GM12865 (cell line): ENCODE results near the gene ZNF672.
"Not testable (repeated sequence)": the region's sequence is repeated elsewhere in the genome, so short reads cannot be mapped to it uniquely, and the experiment has no call there.

Experiments
- DNase-seq: peaks from one replicate; pipeline ENCODE4 v3.0.0; 2010; ENCODE audit warnings: low read depth
- H3K4me3 ChIP-seq: 2 replicates; pipeline ENCODE4 v1.5.1; 2011; ENCODE audit warnings: mild to moderate bottlenecking, low read depth, low read length, control low read depth
- TF ChIP-seq, protein P1 (sequence below): IDR thresholded peaks from 2 replicates; pipeline ENCODE4 v1.5.1; 2011; ENCODE audit warnings: low read length, control low read depth, low read depth, inconsistent platforms; ENCODE audit not compliant: insufficient read depth; ENCODE audit errors: missing control alignments

The ZNF672 gene

DNA sequence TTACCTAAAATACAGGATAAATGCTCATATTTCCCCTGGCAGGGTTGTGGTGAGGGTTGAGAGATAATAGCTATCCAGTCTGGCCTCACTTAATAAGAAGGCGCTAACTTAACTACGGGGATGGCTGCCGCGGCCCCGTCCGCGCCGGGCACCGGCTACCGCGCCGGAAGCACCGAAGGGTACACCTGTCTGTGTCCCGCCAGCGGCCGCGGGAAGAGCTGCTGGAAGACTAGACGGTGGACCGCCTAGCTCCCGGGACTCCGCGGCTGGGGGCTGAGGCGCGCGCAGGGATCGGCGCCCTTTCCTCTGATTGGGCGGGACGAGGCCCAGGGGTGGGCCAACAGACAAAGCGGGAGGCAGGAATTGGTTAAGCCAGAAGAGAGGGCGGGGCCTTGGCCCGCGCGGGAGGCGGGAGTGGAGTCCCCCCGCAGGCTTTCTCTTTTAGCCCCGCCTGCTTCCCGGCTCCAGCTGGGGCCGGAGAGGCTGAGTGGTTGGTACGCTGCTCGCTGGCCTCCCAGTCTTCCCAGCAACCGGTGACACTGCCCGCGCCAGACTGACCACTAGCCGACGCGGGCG lies at the start of gene ZNF672:
TSS of gene ZNF672 (plus strand) at position 444 of the 576 bp plus-strand sequence. CDS start 9,051 bp downstream, outside the sequence.
- DNase-seq, result peak; percentile 97
- TF ChIP-seq, protein P1, sequence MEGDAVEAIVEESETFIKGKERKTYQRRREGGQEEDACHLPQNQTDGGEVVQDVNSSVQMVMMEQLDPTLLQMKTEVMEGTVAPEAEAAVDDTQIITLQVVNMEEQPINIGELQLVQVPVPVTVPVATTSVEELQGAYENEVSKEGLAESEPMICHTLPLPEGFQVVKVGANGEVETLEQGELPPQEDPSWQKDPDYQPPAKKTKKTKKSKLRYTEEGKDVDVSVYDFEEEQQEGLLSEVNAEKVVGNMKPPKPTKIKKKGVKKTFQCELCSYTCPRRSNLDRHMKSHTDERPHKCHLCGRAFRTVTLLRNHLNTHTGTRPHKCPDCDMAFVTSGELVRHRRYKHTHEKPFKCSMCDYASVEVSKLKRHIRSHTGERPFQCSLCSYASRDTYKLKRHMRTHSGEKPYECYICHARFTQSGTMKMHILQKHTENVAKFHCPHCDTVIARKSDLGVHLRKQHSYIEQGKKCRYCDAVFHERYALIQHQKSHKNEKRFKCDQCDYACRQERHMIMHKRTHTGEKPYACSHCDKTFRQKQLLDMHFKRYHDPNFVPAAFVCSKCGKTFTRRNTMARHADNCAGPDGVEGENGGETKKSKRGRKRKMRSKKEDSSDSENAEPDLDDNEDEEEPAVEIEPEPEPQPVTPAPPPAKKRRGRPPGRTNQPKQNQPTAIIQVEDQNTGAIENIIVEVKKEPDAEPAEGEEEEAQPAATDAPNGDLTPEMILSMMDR, result no peak
- H3K4me3 ChIP-seq, result peak within 1 kb of the TSS; percentile 62

DNA sequence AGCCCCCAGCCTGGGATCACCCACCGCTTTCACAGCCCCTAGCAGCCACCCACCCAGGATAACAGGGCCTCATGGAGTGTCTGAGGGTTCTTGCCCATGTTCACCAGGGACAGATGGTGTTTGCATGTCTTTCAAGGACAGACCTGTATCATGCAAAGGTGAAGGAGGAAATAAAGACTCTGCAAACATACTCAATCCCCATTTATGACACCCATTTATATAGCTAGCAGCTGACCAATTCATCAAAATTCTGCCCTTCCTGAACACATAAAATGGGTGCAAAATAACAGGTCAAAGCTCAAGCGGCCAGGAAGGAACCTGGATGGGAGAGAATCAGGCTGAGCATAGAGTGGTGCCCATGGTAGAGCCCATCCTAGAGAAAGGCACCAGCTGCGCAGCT lies 49.7 kb upstream of the ZNF672 start:
- no peak for DNase-seq
- H3K4me3 ChIP-seq, result no peak overlapping the region
- TF ChIP-seq, protein P1, result no peak

DNA sequence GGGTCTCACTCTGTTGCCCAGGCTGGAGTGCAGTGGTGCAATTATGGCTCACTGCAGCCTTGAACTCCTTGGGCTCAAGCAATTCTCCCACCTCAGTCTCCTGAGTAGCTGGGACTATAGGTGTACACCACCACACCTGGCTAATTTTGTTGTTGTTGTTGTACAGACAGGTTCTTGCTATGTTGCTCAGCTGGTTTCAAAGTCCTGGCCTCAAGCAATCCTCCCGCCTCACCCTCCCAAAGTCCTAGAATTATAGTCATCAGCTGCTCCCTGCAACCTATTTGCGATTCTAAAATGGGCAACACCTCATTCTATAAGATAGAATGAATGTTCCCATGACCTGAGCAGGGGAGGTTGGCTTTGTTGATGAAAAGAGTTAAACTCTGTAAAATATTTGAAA lies 48.7 kb upstream of the ZNF672 start:
- DNase-seq, H3K4me3 ChIP-seq: not testable (repeated sequence)

DNA sequence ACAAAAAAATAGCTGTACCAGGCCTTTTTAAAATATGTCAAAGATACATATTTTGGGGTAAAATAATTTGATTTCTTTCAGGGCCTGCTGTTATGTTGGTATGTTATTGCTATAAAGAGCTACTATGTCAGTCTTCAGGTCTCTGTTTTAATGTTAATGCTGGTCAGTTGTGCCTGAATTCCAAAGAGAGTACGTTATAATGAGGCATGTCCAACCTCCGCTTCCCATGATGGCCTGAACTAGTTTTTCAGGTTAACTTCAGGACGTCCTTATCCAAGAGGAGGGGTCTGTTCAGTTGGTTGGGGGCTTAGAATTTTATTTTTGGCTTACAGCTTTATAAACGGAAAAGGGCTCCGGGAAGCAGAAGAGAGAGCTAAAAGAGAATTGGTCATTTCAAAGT lies 47.6 kb upstream of the ZNF672 start:
- no peak for DNase-seq
- no peak overlapping the region for H3K4me3 ChIP-seq
- TF ChIP-seq, protein P1, result no peak

DNA sequence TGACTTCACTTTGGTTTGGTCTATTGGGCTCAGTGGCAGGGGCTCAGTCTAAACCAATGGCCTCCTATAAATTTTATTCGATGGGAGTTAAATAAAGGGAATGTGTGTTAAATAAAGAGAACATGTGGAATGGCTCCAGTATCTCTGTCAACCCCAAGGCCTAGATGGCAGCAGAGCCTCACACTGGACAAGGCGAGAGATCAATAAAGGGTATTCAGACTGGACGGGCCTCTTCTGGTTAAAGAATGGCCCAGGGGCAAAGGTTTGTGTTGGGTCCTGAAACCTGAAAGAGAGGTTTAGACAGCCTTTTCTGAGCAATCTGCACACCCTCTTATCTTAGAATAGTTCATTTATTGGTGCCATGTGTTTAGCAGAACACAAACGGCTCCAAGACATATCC lies 47.0 kb upstream of the ZNF672 start:
- H3K4me3 ChIP-seq, result no peak overlapping the region
- no peak for DNase-seq
- TF ChIP-seq, protein P1, result no peak

DNA sequence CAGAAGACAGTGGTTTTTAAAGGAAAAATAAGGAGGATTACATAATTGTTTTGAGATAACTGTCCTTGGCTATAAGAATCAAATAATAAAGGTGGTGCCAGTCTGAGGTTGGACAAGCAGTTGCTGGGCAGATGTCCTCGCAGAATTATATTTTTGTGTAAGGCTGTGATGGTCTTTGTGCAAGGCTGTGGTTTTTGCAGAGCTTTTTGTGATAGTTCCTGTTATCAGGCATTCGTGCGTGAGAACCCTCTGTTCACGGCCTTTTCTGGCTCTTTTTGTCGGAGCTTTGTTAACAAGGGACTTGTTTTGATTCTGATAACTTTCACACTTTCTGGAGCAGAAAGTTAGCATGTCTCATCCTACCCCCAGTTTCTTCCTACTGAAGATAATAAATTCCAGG lies 45.7 kb upstream of the ZNF672 start:
- DNase-seq, result peak; percentile 25
- TF ChIP-seq, protein P1, result no peak
- no peak overlapping the region for H3K4me3 ChIP-seq

DNA sequence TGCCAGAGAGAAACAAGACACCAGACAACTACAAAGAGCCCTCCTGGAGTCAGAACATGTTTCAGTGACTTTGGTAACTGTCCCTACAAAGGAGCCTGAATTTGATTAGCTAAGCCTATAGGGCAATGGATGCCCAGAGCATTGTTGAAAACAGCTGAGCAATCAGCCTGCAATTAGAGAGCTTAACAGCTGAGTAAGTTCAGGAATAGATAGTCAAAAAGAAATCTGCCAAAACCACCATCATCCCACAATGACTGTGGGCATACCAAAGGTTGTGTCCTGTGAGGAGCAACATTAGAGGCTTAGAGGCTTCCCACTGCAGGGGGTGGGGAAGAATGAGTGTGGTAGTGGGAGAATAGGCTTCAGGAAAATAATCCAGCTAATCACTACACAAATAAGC lies 44.4 kb upstream of the ZNF672 start:
- DNase-seq, result peak; percentile 77
- H3K4me3 ChIP-seq, result no peak overlapping the region
- TF ChIP-seq, protein P1, result no peak

DNA sequence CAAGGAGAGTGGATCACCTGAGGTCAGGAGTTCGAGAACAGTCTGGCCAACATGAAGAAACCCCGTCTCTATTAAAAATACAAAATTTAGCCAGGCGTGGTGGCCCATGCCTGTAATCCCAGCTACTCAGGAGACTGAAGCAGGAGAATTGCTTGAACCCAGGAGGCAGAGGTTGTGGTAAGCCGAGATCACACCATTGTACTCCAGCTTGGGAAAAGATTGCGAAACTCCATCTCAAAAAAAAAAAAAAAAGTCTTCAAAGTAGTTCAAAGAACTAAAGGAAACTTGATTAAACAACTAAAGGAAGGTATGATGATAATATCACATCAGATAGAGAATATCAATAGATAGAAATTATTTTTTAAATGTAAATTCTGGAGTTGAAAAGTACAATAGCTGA lies 43.4 kb upstream of the ZNF672 start:
- H3K4me3 ChIP-seq, DNase-seq: not testable (repeated sequence)
